WTC11 (cell line): ENCODE data around the gene HAND1. TPM values are rescaled to one million over a fixed set of nuclear protein-coding genes. Genes with fewer than 3 reads are reported as not detected.

Experiments used
- ATAC-seq: fragments of 200-7000 bp; cut with Tn5 transposase; 2 replicates; pipeline ENCODE4 v1.10.0; 2021; ENCODE audit warnings: mild to moderate bottlenecking, moderate library complexity
- CTCF ChIA-PET: fragments of 300-600 bp; sonication (Branson Sonifier 250); formaldehyde crosslinking; loops from one replicate; lab custom pipeline; 2021; ENCODE audit warnings: antibody characterized with exemption; lab: Charles Lee
- POLR2A ChIA-PET: fragments of 350-600 bp; sonication (Branson Sonifier 250); formaldehyde crosslinking; loops from one replicate; lab custom pipeline; 2021; ENCODE audit warnings: antibody characterized with exemption; lab: Charles Lee
- DNase-seq: peaks from one replicate; pipeline ENCODE4 v3.0.0; 2021; ENCODE audit warnings: low spot score
- H3K27ac Mint-ChIP-seq: 2 replicates; pipeline ENCODE4 v1.8.0; 2021; ENCODE audit warnings: mixed read lengths
- H3K27me3 Mint-ChIP-seq: 2 replicates; pipeline ENCODE4 v1.8.0; 2021; ENCODE audit warnings: low read depth, mild to moderate bottlenecking, moderate library complexity, mixed read lengths
- H3K36me3 Mint-ChIP-seq: 2 replicates; pipeline ENCODE4 v1.8.0; 2021; ENCODE audit warnings: mixed read lengths
- H3K4me1 Mint-ChIP-seq: 2 replicates; pipeline ENCODE4 v1.8.0; 2022; ENCODE audit warnings: mixed read lengths
- H3K4me3 Mint-ChIP-seq: 2 replicates; pipeline ENCODE4 v1.8.0; 2021; ENCODE audit warnings: mild to moderate bottlenecking, moderate library complexity, mixed read lengths
- H3K9me3 Mint-ChIP-seq: 2 replicates; pipeline ENCODE4 v1.8.0; 2021; ENCODE audit warnings: mixed read lengths
- CTCF ChIP-seq: fragments of 200-600 bp; IDR thresholded peaks from 2 replicates; pipeline ENCODE4 v1.8.0; 2022; ENCODE audit warnings: antibody characterized with exemption
- EMX1 ChIP-seq: fragments of 250-450 bp; sonication (Bioruptor Pico); IDR thresholded peaks from 2 replicates; pipeline ENCODE4 v1.8.0; 2021; ENCODE audit warnings: mild to moderate bottlenecking
- ETV6 ChIP-seq: sonication (generic); formaldehyde crosslinking; IDR thresholded peaks from 2 replicates; pipeline ENCODE4 v1.8.1; 2022; ENCODE audit warnings: mild to moderate bottlenecking, missing genetic modification reagents
- IRF2 ChIP-seq: sonication (generic); formaldehyde crosslinking; IDR thresholded peaks from 2 replicates; pipeline ENCODE4 v1.8.0; 2022; ENCODE audit warnings: low read depth, missing genetic modification reagents, borderline replicate concordance
- MXD4 ChIP-seq: fragments of 250-450 bp; sonication (Bioruptor Pico); IDR thresholded peaks from 2 replicates; pipeline ENCODE4 v1.8.0; 2021; ENCODE audit warnings: mild to moderate bottlenecking, moderate library complexity, borderline replicate concordance
- NR2C2 ChIP-seq: sonication (generic); formaldehyde crosslinking; IDR thresholded peaks from 2 replicates; pipeline ENCODE4 v1.8.0; 2022; ENCODE audit warnings: mild to moderate bottlenecking, missing genetic modification reagents
- NR3C1 ChIP-seq: sonication (generic); formaldehyde crosslinking; conservative IDR thresholded peaks from 2 replicates; pipeline ENCODE4 v1.8.1; 2023; ENCODE audit warnings: low read depth, mild to moderate bottlenecking, missing genetic modification reagents
- RELA ChIP-seq: sonication (generic); formaldehyde crosslinking; IDR thresholded peaks from 2 replicates; pipeline ENCODE4 v1.8.1; 2022; ENCODE audit warnings: missing genetic modification reagents, mild to moderate bottlenecking, borderline replicate concordance
- RORB ChIP-seq: fragments of 250-450 bp; sonication (Bioruptor Pico); IDR thresholded peaks from 2 replicates; pipeline ENCODE4 v1.9.0; 2021; ENCODE audit warnings: mild to moderate bottlenecking
- SOX15 ChIP-seq: fragments of 250-450 bp; sonication (Bioruptor Pico); IDR thresholded peaks from 2 replicates; pipeline ENCODE4 v1.9.0; 2021; ENCODE audit warnings: mild to moderate bottlenecking
- ZNF232 ChIP-seq: sonication (generic); formaldehyde crosslinking; IDR thresholded peaks from 2 replicates; pipeline ENCODE4 v1.8.0; 2022; ENCODE audit warnings: mild to moderate bottlenecking, missing genetic modification reagents
- ZNF317 ChIP-seq: sonication (generic); formaldehyde crosslinking; IDR thresholded peaks from 2 replicates; pipeline ENCODE4 v1.8.1; 2023; ENCODE audit warnings: low read depth, mild to moderate bottlenecking, moderate library complexity, missing genetic modification reagents, borderline replicate concordance
- ZNF396 ChIP-seq: fragments of 250-450 bp; sonication (Bioruptor Pico); IDR thresholded peaks from 2 replicates; pipeline ENCODE4 v1.8.0; 2021; ENCODE audit warnings: mild to moderate bottlenecking, moderate library complexity, borderline replicate concordance
- ZNF512 ChIP-seq: sonication (generic); formaldehyde crosslinking; IDR thresholded peaks from 2 replicates; pipeline ENCODE4 v1.8.1; 2022; ENCODE audit warnings: missing genetic modification reagents, borderline replicate concordance
- ZNF532 ChIP-seq: fragments of 250-450 bp; sonication (Bioruptor Pico); IDR thresholded peaks from 2 replicates; pipeline ENCODE4 v1.9.0; 2021; ENCODE audit warnings: mild to moderate bottlenecking, borderline replicate concordance
- total RNA-seq: library from RNA; stranded (reverse); gene quantifications from 3 replicates; pipeline ENCODE4 v1.2.3, GENCODE V29; 2021
- TF ChIP-seq, protein P1 (sequence below): sonication (generic); formaldehyde crosslinking; IDR thresholded peaks from 2 replicates; pipeline ENCODE4 v1.8.0; 2022; ENCODE audit warnings: mild to moderate bottlenecking, missing genetic modification reagents
- TF ChIP-seq, protein P2 (sequence below): sonication (generic); formaldehyde crosslinking; IDR thresholded peaks from 2 replicates; pipeline ENCODE4 v1.8.1; 2023; ENCODE audit warnings: mild to moderate bottlenecking, missing genetic modification reagents, moderate library complexity
- TF ChIP-seq, protein P3 (sequence below): sonication (generic); formaldehyde crosslinking; IDR thresholded peaks from 2 replicates; pipeline ENCODE4 v1.8.1; 2022; ENCODE audit warnings: mild to moderate bottlenecking, moderate library complexity, missing genetic modification reagents

The HAND1 gene
- total RNA-seq, 1 experiment from 2014 or later: not detected

- TF ChIP-seq NR2C2 (CRISPR knock-in tag): no peak
- TF ChIP-seq NR3C1 (CRISPR knock-in tag): no peak
- TF ChIP-seq ETV6: no peak
Measured at GRCh38 chr5:154514331-154514730, 36.3 kb upstream of the HAND1 start (continued).

DNA sequence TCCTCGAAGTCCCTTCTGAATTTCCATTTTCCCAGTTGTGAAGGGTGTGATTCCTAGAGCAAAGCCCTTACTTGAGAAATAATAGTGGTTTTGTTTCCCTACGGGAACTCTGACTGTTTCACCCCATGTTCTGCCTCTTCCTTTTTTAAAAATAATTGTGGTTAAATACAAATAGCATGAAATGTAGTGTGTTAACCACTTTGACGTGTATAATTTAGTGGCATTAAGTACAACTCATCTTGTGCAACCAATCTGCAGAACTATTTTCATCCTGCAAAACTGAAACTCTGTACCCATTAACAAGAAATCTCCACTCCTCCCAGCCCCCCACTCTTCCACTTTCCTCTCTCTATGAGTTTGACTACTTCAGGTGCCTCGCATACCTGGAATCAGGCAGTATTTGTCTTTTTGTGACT, 35.6 kb upstream of the HAND1 start:
- no peaks in the 10 kb centered on the region for H3K4me1 Mint-ChIP-seq
- CTCF ChIA-PET: interaction anchor here (0.6 kb wide), 1 partner anchor 85 kb away, joined by 3 read pairs; no protein-coding TSS in a partner anchor
- POLR2A ChIA-PET: no interaction called here
- no peak overlapping the region for H3K4me3 Mint-ChIP-seq
- ATAC-seq: no peak
- no peaks in the 10 kb centered on the region for H3K36me3 Mint-ChIP-seq
- TF ChIP-seq, protein P1, sequence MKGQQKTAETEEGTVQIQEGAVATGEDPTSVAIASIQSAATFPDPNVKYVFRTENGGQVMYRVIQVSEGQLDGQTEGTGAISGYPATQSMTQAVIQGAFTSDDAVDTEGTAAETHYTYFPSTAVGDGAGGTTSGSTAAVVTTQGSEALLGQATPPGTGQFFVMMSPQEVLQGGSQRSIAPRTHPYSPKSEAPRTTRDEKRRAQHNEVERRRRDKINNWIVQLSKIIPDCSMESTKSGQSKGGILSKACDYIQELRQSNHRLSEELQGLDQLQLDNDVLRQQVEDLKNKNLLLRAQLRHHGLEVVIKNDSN (CRISPR knock-in tag): no peak
- TF ChIP-seq ZNF317 (CRISPR knock-in tag): no peak
- no peak for TF ChIP-seq CTCF
- TF ChIP-seq ZNF232 (CRISPR knock-in tag): no peak
- no peak for TF ChIP-seq MXD4 (CRISPR knock-in tag)
- no peak for TF ChIP-seq RELA
- no peak for TF ChIP-seq EMX1 (CRISPR knock-in tag)
- no peak for TF ChIP-seq IRF2 (CRISPR knock-in tag)
- no peak for TF ChIP-seq ETV6
- TF ChIP-seq ZNF396 (CRISPR knock-in tag): no peak
- TF ChIP-seq, protein P2, sequence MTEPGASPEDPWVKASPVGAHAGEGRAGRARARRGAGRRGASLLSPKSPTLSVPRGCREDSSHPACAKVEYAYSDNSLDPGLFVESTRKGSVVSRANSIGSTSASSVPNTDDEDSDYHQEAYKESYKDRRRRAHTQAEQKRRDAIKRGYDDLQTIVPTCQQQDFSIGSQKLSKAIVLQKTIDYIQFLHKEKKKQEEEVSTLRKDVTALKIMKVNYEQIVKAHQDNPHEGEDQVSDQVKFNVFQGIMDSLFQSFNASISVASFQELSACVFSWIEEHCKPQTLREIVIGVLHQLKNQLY (CRISPR knock-in tag): no peak
- no peak for TF ChIP-seq RORB (CRISPR knock-in tag)
- TF ChIP-seq, protein P3, sequence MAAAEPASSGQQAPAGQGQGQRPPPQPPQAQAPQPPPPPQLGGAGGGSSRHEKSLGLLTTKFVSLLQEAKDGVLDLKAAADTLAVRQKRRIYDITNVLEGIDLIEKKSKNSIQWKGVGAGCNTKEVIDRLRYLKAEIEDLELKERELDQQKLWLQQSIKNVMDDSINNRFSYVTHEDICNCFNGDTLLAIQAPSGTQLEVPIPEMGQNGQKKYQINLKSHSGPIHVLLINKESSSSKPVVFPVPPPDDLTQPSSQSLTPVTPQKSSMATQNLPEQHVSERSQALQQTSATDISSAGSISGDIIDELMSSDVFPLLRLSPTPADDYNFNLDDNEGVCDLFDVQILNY (CRISPR knock-in tag): no peak
- no peak for TF ChIP-seq ZNF532
- TF ChIP-seq ZNF512: no peak
- no peak for TF ChIP-seq SOX15 (CRISPR knock-in tag)
- no peaks in the 10 kb centered on the region for H3K9me3 Mint-ChIP-seq
- no peak for DNase-seq
- no peak overlapping the region for H3K27ac Mint-ChIP-seq
- no peaks in the 10 kb centered on the region; the same call in 1 of the 2 replicates for H3K27me3 Mint-ChIP-seq
